PC-9 (cell line): ENCODE measurements around the gene SLC30A7. TPM values are rescaled to one million over a fixed set of nuclear protein-coding genes. Genes with fewer than 3 reads are reported as not detected.

Experiments used
- BruUV-seq: library from RNA; stranded (reverse); fragments of 400-500 nt; replicated peaks from 2 replicates; lab custom pipeline; 2021; lab: Mats Ljungman, UMichigan
- CTCF ChIA-PET: fragments of 300-600 bp; sonication (Branson Sonifier 250); formaldehyde crosslinking; loops from one replicate; lab custom pipeline; 2022; ENCODE audit warnings: antibody characterized with exemption; lab: Charles Lee
- POLR2A ChIA-PET: fragments of 300-600 bp; sonication (Branson Sonifier 250); formaldehyde crosslinking; loops from one replicate; lab custom pipeline; 2022; ENCODE audit warnings: antibody characterized with exemption; ENCODE audit not compliant: unreplicated experiment; lab: Charles Lee
- DNase-seq, 2 experiments: peaks; one replicate each; pipeline versions ENCODE4 v3.0.0 to v3.0.0-alpha.2; 2015 to 2022; ENCODE audit warnings: mixed read lengths in 1 of 2
- H2AFZ ChIP-seq: fragments of 200-600 bp; sonication (generic); 2 replicates; pipeline ENCODE4 v1.8.1; 2017; ENCODE audit warnings: antibody characterized with exemption
- H3F3A ChIP-seq: fragments of 200-600 bp; sonication (generic); 2 replicates; pipeline ENCODE4 v1.8.1; 2017; ENCODE audit warnings: antibody characterized with exemption, mild to moderate bottlenecking, low read depth; ENCODE audit not compliant: insufficient read depth
- H3K27ac ChIP-seq: fragments of 200-600 bp; sonication (generic); 2 replicates; pipeline ENCODE4 v1.6.1; 2016; ENCODE audit warnings: mixed run types
- H3K27me3 ChIP-seq: fragments of 200-600 bp; sonication (generic); 2 replicates; pipeline ENCODE4 v1.6.1; 2016; ENCODE audit warnings: low read depth, mixed run types; ENCODE audit not compliant: insufficient read depth
- H3K36me3 ChIP-seq: fragments of 200-600 bp; sonication (generic); 2 replicates; pipeline ENCODE4 v1.6.1; 2016; ENCODE audit warnings: low read depth, mixed run types
- H3K4me1 ChIP-seq: fragments of 200-600 bp; sonication (generic); replicated peaks from 2 replicates; pipeline ENCODE4 v1.6.1; 2016; ENCODE audit warnings: mixed run types; ENCODE audit not compliant: insufficient read depth
- H3K4me2 ChIP-seq: fragments of 200-600 bp; sonication (generic); 2 replicates; pipeline ENCODE4 v1.6.1; 2017; ENCODE audit warnings: mixed run types
- H3K4me3 ChIP-seq: fragments of 200-600 bp; sonication (generic); 2 replicates; pipeline ENCODE4 v1.6.1; 2016; ENCODE audit warnings: mixed run types
- H3K79me2 ChIP-seq: fragments of 200-600 bp; sonication (generic); 2 replicates; pipeline ENCODE4 v1.6.1; 2017; ENCODE audit warnings: low read depth, mixed run types
- H3K9me2 ChIP-seq: fragments of 200-600 bp; sonication (generic); 2 replicates; pipeline ENCODE4 v1.8.1; 2017; ENCODE audit warnings: mild to moderate bottlenecking; ENCODE audit not compliant: insufficient read depth
- H3K9me3 ChIP-seq: fragments of 200-600 bp; sonication (generic); 2 replicates; pipeline ENCODE4 v1.8.1; 2016; ENCODE audit warnings: low read depth; ENCODE audit not compliant: insufficient read depth
- H4K20me1 ChIP-seq: fragments of 200-600 bp; sonication (generic); 2 replicates; pipeline ENCODE4 v1.8.1; 2017; ENCODE audit not compliant: insufficient read depth
- CTCF ChIP-seq: fragments of 200-600 bp; sonication (generic); conservative IDR thresholded peaks from 2 replicates; pipeline ENCODE4 v1.6.1; 2017; ENCODE audit warnings: mixed run types, antibody characterized with exemption, mild to moderate bottlenecking, moderate library complexity
- EZH2 ChIP-seq: fragments of 200-600 bp; sonication (generic); IDR thresholded peaks from 2 replicates; pipeline ENCODE4 v1.8.0; 2017; ENCODE audit warnings: antibody characterized with exemption, low read depth
- intact Hi-C: fragments of 100-400 bp; cut with micrococcal nuclease; formaldehyde crosslinking; loops from one replicate; pipeline ENCODE4 v1.10.0; 2022; ENCODE audit not compliant: unreplicated experiment
- total RNA-seq: library from RNA; stranded (reverse); gene quantifications from 2 replicates; pipeline ENCODE4 v1.2.3, GENCODE V29; 2021

Gene SLC30A7
- total RNA-seq, 1 experiment from 2014 or later, result 27.4 TPM

- intact Hi-C loops, result loop anchor here (5.0 kb wide), 1 partner anchor 233 kb away; the partner anchor contains the start of gene S1PR1
- TF ChIP-seq CTCF (no peak), EZH2 (no peak)
- ChIA-PET POLR2A (interaction anchor here (0.7 kb wide), 2 partner anchors 30 to 31 kb away, joined by 5 to 9 read pairs; no protein-coding TSS in a partner anchor), CTCF (no interaction called here)
- H3K79me2 ChIP-seq, result no peaks in the 10 kb centered on the region
- no peak overlapping the region for H3K27ac ChIP-seq
- H3K9me2 ChIP-seq, result no peaks in the 10 kb centered on the region
- H3K27me3 ChIP-seq, result no peaks in the 10 kb centered on the region
- peaks cover 34% of the 10 kb centered on the region for H3K4me1 ChIP-seq
- no peak overlapping the region for H3K4me3 ChIP-seq
- no TSS peak for BruUV-seq
- 0 out of 2 replicates have a peak overlapping the region, but pooled peaks have one; percentile 1 for H3K4me2 ChIP-seq
- H3K9me3 ChIP-seq, result no peaks in the 10 kb centered on the region
- peaks cover 26% of the 10 kb centered on the region for H3F3A ChIP-seq
- H4K20me1 ChIP-seq, result no peaks in the 10 kb centered on the region
- H3K36me3 ChIP-seq, result peaks cover 20% of the 10 kb centered on the region
- H2AFZ ChIP-seq, result no peak overlapping the region
- DNase-seq, result no peak
Measured at GRCh38 chr1:101004670-101005069, 108.8 kb downstream of the SLC30A7 start.

DNA sequence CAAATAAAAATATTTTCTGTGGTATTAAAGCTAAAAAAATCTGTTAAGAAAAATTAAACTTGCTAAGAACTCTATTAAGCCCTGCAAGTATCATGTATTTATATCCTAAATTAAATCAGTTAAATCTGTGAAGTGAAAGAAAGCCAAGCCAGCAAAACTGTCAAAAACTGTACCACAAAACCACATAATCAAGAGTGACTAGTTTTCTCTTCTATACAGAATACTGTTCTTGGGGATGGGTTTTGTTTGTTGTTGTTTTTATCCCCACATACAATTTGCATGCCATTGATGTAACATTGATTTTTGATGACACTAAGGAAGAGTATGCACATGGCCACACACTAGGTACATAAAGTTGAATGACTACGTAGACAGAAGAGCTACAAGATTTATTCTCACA lies 109.3 kb downstream of the SLC30A7 start:
- no TSS peak for BruUV-seq
- CTCF ChIA-PET, result no interaction called here

DNA sequence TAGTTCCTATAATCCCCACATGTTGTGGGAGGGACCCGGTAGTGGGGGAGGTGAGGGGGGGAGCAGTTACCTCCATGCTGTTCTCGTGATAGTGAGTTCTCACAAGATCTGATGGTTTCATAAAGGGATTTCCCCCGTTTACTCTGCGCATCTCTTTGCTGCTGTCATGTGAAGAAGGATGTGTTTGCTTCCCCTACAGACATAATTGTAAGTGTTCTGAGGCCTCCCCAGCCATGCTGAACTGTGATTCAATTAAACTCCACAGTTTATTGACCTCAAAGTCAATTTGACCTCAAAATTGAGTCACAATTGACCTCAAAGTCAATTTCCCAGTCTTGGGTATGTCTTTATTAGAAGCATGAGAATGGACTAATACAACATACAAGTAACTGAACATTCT lies 110.0 kb downstream of the SLC30A7 start:
- Histone ChIP-seq H4K20me1 (no peaks in the 10 kb centered on the region), H3K4me3 (no peak overlapping the region), H3K79me2 (no peaks in the 10 kb centered on the region), H3K36me3 (peaks cover 15% of the 10 kb centered on the region), H3K4me1 (peaks cover 34% of the 10 kb centered on the region), H3K4me2 (no peak overlapping the region), H2AFZ (no peak overlapping the region), H3K9me2 (no peaks in the 10 kb centered on the region), H3F3A (peaks cover 26% of the 10 kb centered on the region), H3K27ac (no peak overlapping the region), H3K9me3 (no peaks in the 10 kb centered on the region), H3K27me3 (no peaks in the 10 kb centered on the region)
- no TSS peak for BruUV-seq
- intact Hi-C loops, result no loop called here
- ChIA-PET CTCF (no interaction called here), POLR2A (no interaction called here)
- no peak for DNase-seq
- TF ChIP-seq CTCF (no peak), EZH2 (no peak)

More for the DNA sequence above, 109.3 kb downstream of the SLC30A7 start:
- Histone ChIP-seq H4K20me1 (no peaks in the 10 kb centered on the region), H3K4me1 (peaks cover 34% of the 10 kb centered on the region), H3K9me2 (no peaks in the 10 kb centered on the region), H3F3A (peaks cover 26% of the 10 kb centered on the region), H3K36me3 (peaks cover 22% of the 10 kb centered on the region), H3K9me3 (no peaks in the 10 kb centered on the region), H3K27me3 (no peaks in the 10 kb centered on the region), H3K4me2 (no peak overlapping the region), H2AFZ (no peak overlapping the region), H3K27ac (no peak overlapping the region), H3K4me3 (no peak overlapping the region), H3K79me2 (no peaks in the 10 kb centered on the region)
- no peak for TF ChIP-seq EZH2
- TF ChIP-seq CTCF, result no peak
- intact Hi-C loops, result no loop called here
- DNase-seq, result no peak
- POLR2A ChIA-PET, result interaction anchor here (0.7 kb wide), 2 partner anchors 30 kb away, joined by 5 to 9 read pairs; no protein-coding TSS in a partner anchor
